NB4 (cell line): ENCODE measurements around the gene GPR141.

Source experiments
- CTCF ChIP-seq: IDR thresholded peaks from one replicate; pipeline ENCODE4 v1.5.1; 2012; ENCODE audit warnings: low read depth, low read length
- POLR2A ChIP-seq: IDR thresholded peaks from 2 replicates; pipeline ENCODE4 v1.6.1; 2011; ENCODE audit warnings: mild to moderate bottlenecking; ENCODE audit not compliant: insufficient read length; ENCODE audit errors: extremely low read depth
- TF ChIP-seq, protein P1 (sequence below): IDR thresholded peaks from 2 replicates; pipeline ENCODE4 v1.6.1; 2011; ENCODE audit warnings: low read depth, low read length

- TF ChIP-seq POLR2A = no peak
- no peak for TF ChIP-seq CTCF
- TF ChIP-seq, protein P1, sequence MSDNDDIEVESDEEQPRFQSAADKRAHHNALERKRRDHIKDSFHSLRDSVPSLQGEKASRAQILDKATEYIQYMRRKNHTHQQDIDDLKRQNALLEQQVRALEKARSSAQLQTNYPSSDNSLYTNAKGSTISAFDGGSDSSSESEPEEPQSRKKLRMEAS = no peak
These were observed 46.9 kb downstream of the GPR141 start for GRCh38 chr7:37730501-37730900.
